22Rv1 (cell line): Measurements from ENCODE around the gene POU3F1.

Experiments used
- H3K27ac ChIP-seq: fragments of 450-650 bp; 2 replicates; pipeline ENCODE4 v1.5.1; 2017
- ZFX ChIP-seq: fragments of 450-650 bp; IDR thresholded peaks from 2 replicates; pipeline ENCODE4 v1.6.1; 2017; ENCODE audit warnings: antibody characterized with exemption, borderline replicate concordance
- TF ChIP-seq, protein P1 (sequence below): fragments of 450-650 bp; IDR thresholded peaks from 2 replicates; pipeline ENCODE4 v1.5.1; 2017; ENCODE audit warnings: mild to moderate bottlenecking

The POU3F1 gene

DNA sequence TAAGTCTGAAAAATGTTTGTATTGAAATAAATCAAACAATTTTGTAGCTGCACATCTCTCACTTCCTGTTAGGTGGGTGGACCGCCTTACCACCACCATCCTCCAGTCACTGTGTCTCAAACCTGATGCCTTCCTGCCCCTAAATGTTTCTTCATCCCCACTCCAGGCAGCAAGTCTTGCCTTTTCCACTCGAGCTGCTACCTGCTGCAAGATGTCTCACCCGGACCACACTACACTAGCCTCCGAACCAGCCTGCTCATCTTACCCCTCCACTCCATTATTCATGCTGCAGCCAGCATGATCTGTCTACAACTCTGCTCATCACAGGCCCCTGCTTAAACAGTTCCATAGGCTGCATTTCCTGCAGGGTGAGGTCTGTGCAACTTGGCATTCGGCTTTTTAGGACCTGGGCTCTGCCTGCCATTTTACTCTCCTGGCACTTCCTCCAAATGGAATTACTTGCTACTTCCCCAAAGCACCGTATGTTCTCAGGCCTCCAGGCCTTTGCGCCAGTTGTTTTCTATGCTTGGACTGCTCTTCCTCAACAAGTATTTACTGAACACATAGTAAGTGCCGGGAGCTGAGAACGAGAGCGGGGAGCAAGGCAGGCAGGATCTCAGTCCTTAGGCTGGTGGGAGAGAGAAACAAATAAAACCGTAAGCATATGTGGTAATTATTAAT, 51.6 kb downstream of the POU3F1 start:
- H3K27ac ChIP-seq = no peak overlapping the region

More for the DNA sequence above, 51.6 kb downstream of the POU3F1 start:
- TF ChIP-seq ZFX = no peak
- TF ChIP-seq, protein P1, sequence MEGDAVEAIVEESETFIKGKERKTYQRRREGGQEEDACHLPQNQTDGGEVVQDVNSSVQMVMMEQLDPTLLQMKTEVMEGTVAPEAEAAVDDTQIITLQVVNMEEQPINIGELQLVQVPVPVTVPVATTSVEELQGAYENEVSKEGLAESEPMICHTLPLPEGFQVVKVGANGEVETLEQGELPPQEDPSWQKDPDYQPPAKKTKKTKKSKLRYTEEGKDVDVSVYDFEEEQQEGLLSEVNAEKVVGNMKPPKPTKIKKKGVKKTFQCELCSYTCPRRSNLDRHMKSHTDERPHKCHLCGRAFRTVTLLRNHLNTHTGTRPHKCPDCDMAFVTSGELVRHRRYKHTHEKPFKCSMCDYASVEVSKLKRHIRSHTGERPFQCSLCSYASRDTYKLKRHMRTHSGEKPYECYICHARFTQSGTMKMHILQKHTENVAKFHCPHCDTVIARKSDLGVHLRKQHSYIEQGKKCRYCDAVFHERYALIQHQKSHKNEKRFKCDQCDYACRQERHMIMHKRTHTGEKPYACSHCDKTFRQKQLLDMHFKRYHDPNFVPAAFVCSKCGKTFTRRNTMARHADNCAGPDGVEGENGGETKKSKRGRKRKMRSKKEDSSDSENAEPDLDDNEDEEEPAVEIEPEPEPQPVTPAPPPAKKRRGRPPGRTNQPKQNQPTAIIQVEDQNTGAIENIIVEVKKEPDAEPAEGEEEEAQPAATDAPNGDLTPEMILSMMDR = no peak
